ENCODE results near the gene CLASRP. TPM values are rescaled to one million over a fixed set of nuclear protein-coding genes. Genes with fewer than 3 reads are reported as not detected.

CLASRP gene
- total RNA-seq, 3 donors from 2014 or later: 49.9 to 80.3 (median 57.0) TPM

DNA sequence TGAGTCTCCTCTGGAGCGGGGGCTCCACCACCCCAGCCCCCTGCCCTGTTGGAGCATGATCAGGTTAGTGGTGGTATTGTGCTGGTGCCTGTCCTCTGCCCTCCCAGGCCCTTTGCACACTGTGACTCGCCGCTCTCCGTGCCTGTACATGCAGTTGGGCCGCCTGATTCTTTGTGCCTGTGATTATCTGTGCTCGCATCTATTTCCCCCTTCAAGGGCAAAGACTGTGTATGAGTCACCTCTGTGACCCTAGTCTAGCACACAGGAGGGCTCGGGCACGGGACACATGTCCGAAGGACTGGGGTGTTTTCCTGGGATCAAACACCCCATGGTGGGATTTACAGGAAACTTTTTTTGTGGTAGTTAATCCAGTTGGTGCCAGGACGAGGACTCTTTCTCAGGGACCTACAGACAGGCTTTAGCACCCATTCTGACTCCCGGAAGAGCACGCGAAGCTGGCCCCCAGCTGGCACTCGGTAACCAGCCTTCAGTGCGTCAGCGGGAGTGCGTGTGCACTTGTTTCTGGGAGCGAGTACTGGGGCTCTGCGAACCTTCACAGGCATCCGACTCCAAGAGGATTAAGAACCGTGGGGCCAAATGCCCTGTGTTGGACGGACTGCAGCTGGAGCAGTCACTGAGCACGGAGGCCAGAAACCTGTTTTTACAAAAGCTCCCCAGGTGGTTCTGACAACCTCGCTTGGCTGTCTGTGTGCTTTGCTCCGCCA, 60.8 kb downstream of the CLASRP start:
- Histone ChIP-seq H3K27ac (peak overlapping the region; percentile 81 to 93), H3K9me3 (no peaks in the 10 kb centered on the region), H3K4me3 (no peak overlapping the region), H3K27me3 (no peaks in the 10 kb centered on the region), H3K4me1 (peaks cover 25 to 54% of the 10 kb centered on the region in 2 donors), H3K36me3 (no peaks in the 10 kb centered on the region)
- no peak for DNase-seq (ENCODE audit: low spot score in 2 of 2)
- TF ChIP-seq POLR2A (IDR thresholded peaks at IDR 0.05): no peak
- TF ChIP-seq, protein P1, sequence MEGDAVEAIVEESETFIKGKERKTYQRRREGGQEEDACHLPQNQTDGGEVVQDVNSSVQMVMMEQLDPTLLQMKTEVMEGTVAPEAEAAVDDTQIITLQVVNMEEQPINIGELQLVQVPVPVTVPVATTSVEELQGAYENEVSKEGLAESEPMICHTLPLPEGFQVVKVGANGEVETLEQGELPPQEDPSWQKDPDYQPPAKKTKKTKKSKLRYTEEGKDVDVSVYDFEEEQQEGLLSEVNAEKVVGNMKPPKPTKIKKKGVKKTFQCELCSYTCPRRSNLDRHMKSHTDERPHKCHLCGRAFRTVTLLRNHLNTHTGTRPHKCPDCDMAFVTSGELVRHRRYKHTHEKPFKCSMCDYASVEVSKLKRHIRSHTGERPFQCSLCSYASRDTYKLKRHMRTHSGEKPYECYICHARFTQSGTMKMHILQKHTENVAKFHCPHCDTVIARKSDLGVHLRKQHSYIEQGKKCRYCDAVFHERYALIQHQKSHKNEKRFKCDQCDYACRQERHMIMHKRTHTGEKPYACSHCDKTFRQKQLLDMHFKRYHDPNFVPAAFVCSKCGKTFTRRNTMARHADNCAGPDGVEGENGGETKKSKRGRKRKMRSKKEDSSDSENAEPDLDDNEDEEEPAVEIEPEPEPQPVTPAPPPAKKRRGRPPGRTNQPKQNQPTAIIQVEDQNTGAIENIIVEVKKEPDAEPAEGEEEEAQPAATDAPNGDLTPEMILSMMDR (IDR thresholded peaks at IDR 0.05): no peak
- no peak for TF ChIP-seq POLR2AphosphoS5 (IDR thresholded peaks at IDR 0.05)
- intact Hi-C loops (cut with DNase I; ENCODE audit: low total_unique reads): no loop called here

DNA sequence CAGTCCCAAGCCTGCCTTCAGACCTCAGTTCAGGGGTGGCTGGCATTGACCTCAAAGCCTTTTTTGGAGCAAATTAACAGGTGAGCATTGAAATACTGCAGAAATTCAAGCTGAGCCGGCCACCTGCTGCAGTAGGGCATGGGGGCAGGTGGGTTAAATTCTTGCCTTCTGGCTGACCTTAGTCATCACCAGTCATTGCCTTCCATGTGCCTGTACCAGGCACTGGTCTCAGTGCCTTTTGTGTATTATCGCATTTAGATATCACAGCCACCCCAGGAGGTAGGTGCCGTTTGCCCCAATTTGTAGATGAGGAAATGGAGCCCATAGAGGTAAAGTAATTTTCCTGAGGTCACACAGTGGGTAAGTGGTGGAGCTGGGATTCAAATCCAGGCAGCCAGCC, 61.4 kb downstream of the CLASRP start:
- Histone ChIP-seq H3K4me3 (no peak overlapping the region), H3K9me3 (no peaks in the 10 kb centered on the region), H3K36me3 (no peaks in the 10 kb centered on the region), H3K4me1 (peaks cover 22 to 54% of the 10 kb centered on the region in 2 donors), H3K27me3 (no peaks in the 10 kb centered on the region), H3K27ac (peak overlapping the region; percentile 81 to 93)
- intact Hi-C loops (cut with DNase I; ENCODE audit: low total_unique reads): no loop called here
- DNase-seq (ENCODE audit: low spot score in 2 of 2): no peak
- TF ChIP-seq, protein P1 (IDR thresholded peaks at IDR 0.05): no peak
- TF ChIP-seq POLR2A (IDR thresholded peaks at IDR 0.05): no peak
- no peak for TF ChIP-seq POLR2AphosphoS5 (IDR thresholded peaks at IDR 0.05)

DNA sequence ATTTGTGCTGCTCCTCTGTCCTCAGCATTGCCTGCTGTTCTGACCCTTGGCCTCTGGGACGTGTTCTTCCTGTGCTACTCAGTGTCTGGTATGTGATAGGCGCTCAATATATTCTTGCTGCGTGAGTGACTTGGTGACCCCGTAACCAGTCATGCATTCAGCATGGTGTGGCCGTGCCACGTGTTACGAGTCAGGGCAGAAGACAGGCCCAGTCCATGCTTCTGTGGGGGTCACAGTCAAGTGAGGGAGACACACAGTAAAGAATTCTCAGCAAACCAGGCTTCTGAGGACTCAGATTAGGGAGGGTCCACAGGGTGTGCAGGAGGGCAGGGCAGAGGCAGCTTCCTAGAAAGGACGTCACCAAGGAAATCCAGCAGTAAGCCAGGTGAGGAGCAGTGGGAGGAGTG, 62.0 kb downstream of the CLASRP start:
- DNase-seq (ENCODE audit: low spot score in 2 of 2): no peak
- H3K27ac ChIP-seq: peak overlapping the region; percentile 8 to 93
- H3K9me3 ChIP-seq: no peaks in the 10 kb centered on the region
- H3K4me1 ChIP-seq: peaks cover 22 to 49% of the 10 kb centered on the region in 2 donors
- no peaks in the 10 kb centered on the region for H3K27me3 ChIP-seq
- H3K36me3 ChIP-seq: no peaks in the 10 kb centered on the region
- intact Hi-C loops (cut with DNase I; ENCODE audit: low total_unique reads): no loop called here
- H3K4me3 ChIP-seq: no peak overlapping the region
- TF ChIP-seq, protein P1 (IDR thresholded peaks at IDR 0.05): no peak
- TF ChIP-seq POLR2A (IDR thresholded peaks at IDR 0.05) (no peak), POLR2AphosphoS5 (IDR thresholded peaks at IDR 0.05) (no peak)

DNA sequence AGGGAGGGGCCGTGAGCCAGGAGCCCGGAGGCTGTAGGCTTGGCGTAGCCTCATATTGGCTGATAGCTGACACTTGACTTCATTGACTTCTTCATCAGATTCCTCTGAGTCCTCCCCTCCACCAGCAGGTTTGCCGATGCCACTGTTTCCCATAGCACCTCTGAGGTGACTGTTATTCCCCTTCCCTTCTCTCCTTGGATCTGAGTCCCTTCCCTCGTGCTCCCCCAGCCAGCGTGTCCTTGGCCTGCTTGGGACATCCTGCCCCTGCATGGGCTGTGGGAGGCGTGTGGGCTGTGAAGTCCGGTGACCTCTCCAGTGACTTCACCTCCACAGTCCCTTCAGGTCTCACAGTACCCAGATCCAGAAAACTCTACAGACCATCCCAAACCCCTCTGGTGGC, 63.0 kb downstream of the CLASRP start:
- intact Hi-C loops (cut with DNase I; ENCODE audit: low total_unique reads): no loop called here
- Histone ChIP-seq H3K4me1 (peaks cover 22 to 42% of the 10 kb centered on the region in 2 donors), H3K9me3 (no peaks in the 10 kb centered on the region), H3K27ac (peak overlapping the region in 1 of 2 donors; percentile 8), H3K4me3 (no peak overlapping the region), H3K27me3 (no peaks in the 10 kb centered on the region), H3K36me3 (no peaks in the 10 kb centered on the region)
- no peak for TF ChIP-seq POLR2AphosphoS5 (IDR thresholded peaks at IDR 0.05)
- TF ChIP-seq, protein P1 (IDR thresholded peaks at IDR 0.05): no peak
- no peak for TF ChIP-seq POLR2A (IDR thresholded peaks at IDR 0.05)
- DNase-seq (ENCODE audit: low spot score in 2 of 2): no peak

DNA sequence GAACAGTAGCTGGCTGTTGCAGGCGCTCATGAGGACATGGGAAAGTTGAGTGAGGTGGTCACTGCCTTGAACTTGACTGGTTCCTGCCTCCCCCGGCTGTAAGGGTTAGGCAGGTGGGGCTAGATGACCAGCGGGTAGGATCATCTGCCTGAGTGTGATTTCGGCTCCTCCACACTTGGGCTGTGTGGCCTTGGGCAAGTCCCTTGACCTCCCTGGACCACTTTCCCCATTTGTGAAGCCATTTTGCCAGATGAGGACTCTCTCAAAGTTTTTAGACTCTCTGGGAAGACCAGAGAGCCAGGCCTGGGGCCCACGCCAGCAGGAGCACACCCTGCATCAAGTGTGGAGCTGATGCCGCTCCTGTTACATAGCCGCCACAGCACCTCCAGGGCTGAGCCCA, 63.6 kb downstream of the CLASRP start:
- no peak for DNase-seq (ENCODE audit: low spot score in 2 of 2)
- H3K36me3 ChIP-seq: no peaks in the 10 kb centered on the region
- H3K4me3 ChIP-seq: no peak overlapping the region
- no peaks in the 10 kb centered on the region for H3K9me3 ChIP-seq
- TF ChIP-seq, protein P1 (IDR thresholded peaks at IDR 0.05): no peak
- TF ChIP-seq POLR2A (IDR thresholded peaks at IDR 0.05) (no peak), POLR2AphosphoS5 (IDR thresholded peaks at IDR 0.05) (no peak)
- intact Hi-C loops (cut with DNase I; ENCODE audit: low total_unique reads): no loop called here
- no peaks in the 10 kb centered on the region for H3K27me3 ChIP-seq
- H3K27ac ChIP-seq: peak overlapping the region; percentile 10 to 48
- H3K4me1 ChIP-seq: peaks cover 22 to 40% of the 10 kb centered on the region in 2 donors

Data from breast epithelium (tissue), 4 donors.